WTC11 (cell line): ENCODE results near the gene RENBP. TPM values are rescaled to one million over a fixed set of nuclear protein-coding genes. Genes with fewer than 3 reads are reported as not detected.

ENCODE experiments used
- ATAC-seq: fragments of 200-7000 bp; cut with Tn5 transposase; 2 replicates; pipeline ENCODE4 v1.10.0; 2021; ENCODE audit warnings: mild to moderate bottlenecking, moderate library complexity
- CTCF ChIA-PET: fragments of 300-600 bp; sonication (Branson Sonifier 250); formaldehyde crosslinking; loops from one replicate; lab custom pipeline; 2021; ENCODE audit warnings: antibody characterized with exemption; lab: Charles Lee
- POLR2A ChIA-PET: fragments of 350-600 bp; sonication (Branson Sonifier 250); formaldehyde crosslinking; loops from one replicate; lab custom pipeline; 2021; ENCODE audit warnings: antibody characterized with exemption; lab: Charles Lee
- DNase-seq: peaks from one replicate; pipeline ENCODE4 v3.0.0; 2021; ENCODE audit warnings: low spot score
- H3K27ac Mint-ChIP-seq: 2 replicates; pipeline ENCODE4 v1.8.0; 2021; ENCODE audit warnings: mixed read lengths
- H3K27me3 Mint-ChIP-seq: 2 replicates; pipeline ENCODE4 v1.8.0; 2021; ENCODE audit warnings: low read depth, mild to moderate bottlenecking, moderate library complexity, mixed read lengths
- H3K36me3 Mint-ChIP-seq: 2 replicates; pipeline ENCODE4 v1.8.0; 2021; ENCODE audit warnings: mixed read lengths
- H3K4me1 Mint-ChIP-seq: 2 replicates; pipeline ENCODE4 v1.8.0; 2022; ENCODE audit warnings: mixed read lengths
- H3K4me3 Mint-ChIP-seq: 2 replicates; pipeline ENCODE4 v1.8.0; 2021; ENCODE audit warnings: mild to moderate bottlenecking, moderate library complexity, mixed read lengths
- H3K9me3 Mint-ChIP-seq: 2 replicates; pipeline ENCODE4 v1.8.0; 2021; ENCODE audit warnings: mixed read lengths
- ATF1 ChIP-seq: sonication (generic); formaldehyde crosslinking; IDR thresholded peaks from 2 replicates; pipeline ENCODE4 v1.8.1; 2023; ENCODE audit warnings: mild to moderate bottlenecking, moderate library complexity, missing genetic modification reagents
- CREM ChIP-seq: sonication (generic); formaldehyde crosslinking; IDR thresholded peaks from 2 replicates; pipeline ENCODE4 v1.8.1; 2022; ENCODE audit warnings: mild to moderate bottlenecking, missing genetic modification reagents, moderate library complexity
- EMX1 ChIP-seq: fragments of 250-450 bp; sonication (Bioruptor Pico); IDR thresholded peaks from 2 replicates; pipeline ENCODE4 v1.8.0; 2021; ENCODE audit warnings: mild to moderate bottlenecking
- FOXJ3 ChIP-seq: sonication (generic); formaldehyde crosslinking; IDR thresholded peaks from 2 replicates; pipeline ENCODE4 v1.9.0; 2021; ENCODE audit warnings: missing genetic modification reagents, mild to moderate bottlenecking, borderline replicate concordance
- GABPB1 ChIP-seq: sonication (generic); formaldehyde crosslinking; IDR thresholded peaks from 2 replicates; pipeline ENCODE4 v1.8.1; 2023; ENCODE audit warnings: mild to moderate bottlenecking, missing genetic modification reagents
- JUN ChIP-seq: sonication (generic); formaldehyde crosslinking; IDR thresholded peaks from 2 replicates; pipeline ENCODE4 v1.8.0; 2023; ENCODE audit warnings: mild to moderate bottlenecking, missing genetic modification reagents
- SOX15 ChIP-seq: fragments of 250-450 bp; sonication (Bioruptor Pico); IDR thresholded peaks from 2 replicates; pipeline ENCODE4 v1.9.0; 2021; ENCODE audit warnings: mild to moderate bottlenecking
- SP1 ChIP-seq: sonication (generic); formaldehyde crosslinking; conservative IDR thresholded peaks from 2 replicates; pipeline ENCODE4 v1.8.1; 2022; ENCODE audit warnings: missing genetic modification reagents
- ZNF121 ChIP-seq: sonication (generic); formaldehyde crosslinking; IDR thresholded peaks from 2 replicates; pipeline ENCODE4 v1.8.0; 2023; ENCODE audit warnings: missing genetic modification reagents
- ZNF317 ChIP-seq: sonication (generic); formaldehyde crosslinking; IDR thresholded peaks from 2 replicates; pipeline ENCODE4 v1.8.1; 2023; ENCODE audit warnings: low read depth, mild to moderate bottlenecking, moderate library complexity, missing genetic modification reagents, borderline replicate concordance
- ZNF396 ChIP-seq: fragments of 250-450 bp; sonication (Bioruptor Pico); IDR thresholded peaks from 2 replicates; pipeline ENCODE4 v1.8.0; 2021; ENCODE audit warnings: mild to moderate bottlenecking, moderate library complexity, borderline replicate concordance
- ZNF423 ChIP-seq: fragments of 250-450 bp; sonication (Bioruptor Pico); IDR thresholded peaks from 2 replicates; pipeline ENCODE4 v2.1.2; 2022; ENCODE audit warnings: mild to moderate bottlenecking, moderate library complexity
- total RNA-seq: library from RNA; stranded (reverse); gene quantifications from 3 replicates; pipeline ENCODE4 v1.2.3, GENCODE V29; 2021
- TF ChIP-seq, protein P1 (sequence below): sonication (generic); formaldehyde crosslinking; IDR thresholded peaks from 2 replicates; pipeline ENCODE4 v1.8.0; 2023; ENCODE audit warnings: missing genetic modification reagents
- TF ChIP-seq, protein P2 (sequence below): sonication (generic); formaldehyde crosslinking; IDR thresholded peaks from 2 replicates; pipeline ENCODE4 v1.8.1; 2023; ENCODE audit warnings: mild to moderate bottlenecking, moderate library complexity, missing genetic modification reagents
- TF ChIP-seq, protein P3 (sequence below): fragments of 250-450 bp; sonication (Bioruptor Pico); conservative IDR thresholded peaks from 2 replicates; pipeline ENCODE4 v1.9.0; 2021; ENCODE audit warnings: mild to moderate bottlenecking
- TF ChIP-seq, protein P4 (sequence below): sonication (generic); formaldehyde crosslinking; IDR thresholded peaks from 2 replicates; pipeline ENCODE4 v1.8.1; 2023; ENCODE audit warnings: mild to moderate bottlenecking, missing genetic modification reagents, moderate library complexity
- TF ChIP-seq, protein P5 (sequence below): fragments of 200-600 bp; IDR thresholded peaks from 2 replicates; pipeline ENCODE4 v1.8.0; 2022; ENCODE audit warnings: antibody characterized with exemption

Gene RENBP
- total RNA-seq, 1 experiment from 2014 or later, result 14.0 TPM

DNA sequence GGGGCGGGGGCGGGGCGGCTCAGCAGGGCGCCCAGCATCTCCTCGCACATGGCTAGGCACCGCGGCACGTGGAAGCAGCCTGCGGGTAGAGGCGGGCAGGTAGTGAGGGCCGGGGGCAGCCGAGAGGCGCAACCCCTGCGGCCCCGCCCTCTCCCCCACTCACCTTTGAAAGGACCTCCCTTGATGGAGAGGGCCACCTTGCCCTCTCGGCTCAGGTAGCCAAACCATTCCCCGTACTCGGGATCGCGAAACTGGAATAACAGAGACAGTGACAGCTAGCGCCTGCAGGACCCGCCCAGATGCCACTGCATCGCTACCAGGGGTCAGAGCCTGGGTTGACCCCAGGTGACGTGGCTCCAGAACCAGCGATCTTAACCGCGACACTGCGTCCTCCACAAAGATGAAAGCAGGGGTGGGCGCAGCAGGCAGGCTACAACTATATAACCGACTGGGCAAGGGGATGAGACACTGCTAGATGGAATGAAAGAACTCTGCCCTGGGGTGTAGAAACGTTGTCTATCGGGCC lies 9.1 kb downstream of the RENBP start:
- POLR2A ChIA-PET, result interaction anchor here (0.9 to 1.3 kb wide), 3 partner anchors 9 to 36 kb away, joined by 3 read pairs; no protein-coding TSS in a partner anchor
- CTCF ChIA-PET, result interaction anchor here (0.9 to 1.5 kb wide), 6 partner anchors 10 to 64 kb away, joined by 3 to 8 read pairs (median 3); partner anchors contain the start of genes ARHGAP4 and RENBP
- TF ChIP-seq SOX15 (CRISPR knock-in tag), result no peak
- TF ChIP-seq FOXJ3, result no peak
- no peak for TF ChIP-seq EMX1 (CRISPR knock-in tag)
- no peak for TF ChIP-seq ATF1 (CRISPR knock-in tag)
- TF ChIP-seq ZNF423 (CRISPR knock-in tag), result no peak
- TF ChIP-seq, protein P1, sequence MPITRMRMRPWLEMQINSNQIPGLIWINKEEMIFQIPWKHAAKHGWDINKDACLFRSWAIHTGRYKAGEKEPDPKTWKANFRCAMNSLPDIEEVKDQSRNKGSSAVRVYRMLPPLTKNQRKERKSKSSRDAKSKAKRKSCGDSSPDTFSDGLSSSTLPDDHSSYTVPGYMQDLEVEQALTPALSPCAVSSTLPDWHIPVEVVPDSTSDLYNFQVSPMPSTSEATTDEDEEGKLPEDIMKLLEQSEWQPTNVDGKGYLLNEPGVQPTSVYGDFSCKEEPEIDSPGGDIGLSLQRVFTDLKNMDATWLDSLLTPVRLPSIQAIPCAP (CRISPR knock-in tag), result no peak
- TF ChIP-seq, protein P2, sequence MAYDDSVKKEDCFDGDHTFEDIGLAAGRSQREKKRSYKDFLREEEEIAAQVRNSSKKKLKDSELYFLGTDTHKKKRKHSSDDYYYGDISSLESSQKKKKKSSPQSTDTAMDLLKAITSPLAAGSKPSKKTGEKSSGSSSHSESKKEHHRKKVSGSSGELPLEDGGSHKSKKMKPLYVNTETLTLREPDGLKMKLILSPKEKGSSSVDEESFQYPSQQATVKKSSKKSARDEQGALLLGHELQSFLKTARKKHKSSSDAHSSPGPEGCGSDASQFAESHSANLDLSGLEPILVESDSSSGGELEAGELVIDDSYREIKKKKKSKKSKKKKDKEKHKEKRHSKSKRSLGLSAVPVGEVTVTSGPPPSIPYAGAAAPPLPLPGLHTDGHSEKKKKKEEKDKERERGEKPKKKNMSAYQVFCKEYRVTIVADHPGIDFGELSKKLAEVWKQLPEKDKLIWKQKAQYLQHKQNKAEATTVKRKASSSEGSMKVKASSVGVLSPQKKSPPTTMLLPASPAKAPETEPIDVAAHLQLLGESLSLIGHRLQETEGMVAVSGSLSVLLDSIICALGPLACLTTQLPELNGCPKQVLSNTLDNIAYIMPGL (CRISPR knock-in tag), result no peak
- TF ChIP-seq ZNF396 (CRISPR knock-in tag), result no peak
- no peak for TF ChIP-seq ZNF121 (CRISPR knock-in tag)
- no peak for TF ChIP-seq CREM (CRISPR knock-in tag)
- TF ChIP-seq, protein P3, sequence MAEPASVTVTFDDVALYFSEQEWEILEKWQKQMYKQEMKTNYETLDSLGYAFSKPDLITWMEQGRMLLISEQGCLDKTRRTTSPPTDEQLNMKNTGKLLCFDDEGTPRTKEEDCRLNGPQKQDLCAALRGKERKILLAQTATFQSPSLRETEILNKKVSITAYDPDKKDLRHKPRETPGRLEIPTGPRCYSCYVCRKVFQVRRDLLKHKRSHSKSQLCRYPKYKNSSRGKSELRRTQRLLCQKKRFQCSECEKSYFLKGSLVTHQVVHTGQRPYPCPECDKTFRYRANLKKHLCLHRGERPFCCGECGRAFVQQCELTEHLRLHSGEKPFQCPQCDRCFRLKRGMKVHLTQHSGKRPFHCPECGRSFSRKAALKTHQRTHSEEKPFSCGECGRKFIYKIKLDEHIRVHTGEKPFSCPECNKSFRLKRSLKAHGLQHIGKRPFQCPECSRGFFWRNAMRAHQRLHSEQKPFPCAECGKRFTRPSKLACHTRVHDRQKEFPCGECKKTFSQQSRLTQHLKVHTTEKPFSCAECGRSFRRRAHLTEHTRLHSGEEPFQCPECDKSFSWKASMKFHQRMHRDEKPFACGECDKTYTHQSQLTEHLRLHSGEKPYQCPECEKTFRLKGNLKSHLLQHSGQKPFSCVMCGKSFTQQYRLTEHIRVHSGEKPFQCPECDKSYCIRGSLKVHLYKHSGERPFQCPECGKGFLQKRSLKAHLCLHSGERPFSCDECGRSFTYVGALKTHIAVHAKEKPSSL (CRISPR knock-in tag), result no peak
- TF ChIP-seq, protein P4, sequence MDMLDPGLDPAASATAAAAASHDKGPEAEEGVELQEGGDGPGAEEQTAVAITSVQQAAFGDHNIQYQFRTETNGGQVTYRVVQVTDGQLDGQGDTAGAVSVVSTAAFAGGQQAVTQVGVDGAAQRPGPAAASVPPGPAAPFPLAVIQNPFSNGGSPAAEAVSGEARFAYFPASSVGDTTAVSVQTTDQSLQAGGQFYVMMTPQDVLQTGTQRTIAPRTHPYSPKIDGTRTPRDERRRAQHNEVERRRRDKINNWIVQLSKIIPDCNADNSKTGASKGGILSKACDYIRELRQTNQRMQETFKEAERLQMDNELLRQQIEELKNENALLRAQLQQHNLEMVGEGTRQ (CRISPR knock-in tag), result no peak
- no peak for TF ChIP-seq GABPB1 (CRISPR knock-in tag)
- TF ChIP-seq, protein P5, sequence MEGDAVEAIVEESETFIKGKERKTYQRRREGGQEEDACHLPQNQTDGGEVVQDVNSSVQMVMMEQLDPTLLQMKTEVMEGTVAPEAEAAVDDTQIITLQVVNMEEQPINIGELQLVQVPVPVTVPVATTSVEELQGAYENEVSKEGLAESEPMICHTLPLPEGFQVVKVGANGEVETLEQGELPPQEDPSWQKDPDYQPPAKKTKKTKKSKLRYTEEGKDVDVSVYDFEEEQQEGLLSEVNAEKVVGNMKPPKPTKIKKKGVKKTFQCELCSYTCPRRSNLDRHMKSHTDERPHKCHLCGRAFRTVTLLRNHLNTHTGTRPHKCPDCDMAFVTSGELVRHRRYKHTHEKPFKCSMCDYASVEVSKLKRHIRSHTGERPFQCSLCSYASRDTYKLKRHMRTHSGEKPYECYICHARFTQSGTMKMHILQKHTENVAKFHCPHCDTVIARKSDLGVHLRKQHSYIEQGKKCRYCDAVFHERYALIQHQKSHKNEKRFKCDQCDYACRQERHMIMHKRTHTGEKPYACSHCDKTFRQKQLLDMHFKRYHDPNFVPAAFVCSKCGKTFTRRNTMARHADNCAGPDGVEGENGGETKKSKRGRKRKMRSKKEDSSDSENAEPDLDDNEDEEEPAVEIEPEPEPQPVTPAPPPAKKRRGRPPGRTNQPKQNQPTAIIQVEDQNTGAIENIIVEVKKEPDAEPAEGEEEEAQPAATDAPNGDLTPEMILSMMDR, result no peak
- no peak for TF ChIP-seq ZNF317 (CRISPR knock-in tag)
- ATAC-seq (peak; percentile 42), DNase-seq (peak; percentile 36)
- Mint-ChIP-seq H3K4me3 (peak overlapping the region; percentile 64), H3K9me3 (no peaks in the 10 kb centered on the region), H3K4me1 (peaks cover 17% of the 10 kb centered on the region), H3K27me3 (no peaks in the 10 kb centered on the region), H3K27ac (no peak overlapping the region), H3K36me3 (peaks cover 6% of the 10 kb centered on the region)

DNA sequence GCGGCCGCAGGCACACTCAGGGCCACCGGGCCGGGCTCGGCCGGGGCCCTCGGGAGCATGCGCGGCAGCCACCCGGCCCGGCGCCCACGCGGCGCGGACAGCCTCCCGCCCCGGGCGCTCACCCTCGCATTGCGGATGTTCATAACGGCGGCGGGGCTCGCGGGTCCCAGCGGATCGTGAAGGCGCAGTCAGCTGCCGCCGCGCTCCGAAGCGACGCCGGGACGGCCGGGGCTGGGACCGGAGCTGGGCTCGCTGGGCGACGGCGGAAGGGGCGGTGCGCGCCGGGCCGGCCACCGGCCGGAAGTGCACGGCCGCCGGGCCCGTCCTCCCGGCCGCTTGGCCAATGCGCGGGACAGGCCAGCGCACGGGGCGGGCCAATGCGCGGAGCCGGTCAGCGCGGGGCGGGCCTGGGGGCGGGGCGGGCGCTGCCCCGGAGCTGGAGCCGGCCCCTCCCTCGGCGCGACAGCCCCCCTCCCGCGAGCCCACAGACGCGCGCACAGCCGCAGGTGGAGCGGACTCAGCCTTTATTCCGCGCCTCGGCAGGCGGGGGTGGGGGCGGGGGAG lies 9.6 kb downstream of the RENBP start, which contains the start of gene NAA10:
NAA10 (minus strand) TSS at position 276 of the 564 bp plus-strand sequence; CDS start at position 143, 133 bp downstream.
- Mint-ChIP-seq H3K27me3 (no peaks in the 10 kb centered on the region), H3K4me3 (peak within 1 kb of the TSS; percentile 81), H3K36me3 (peaks cover 6% of the 10 kb centered on the region), H3K9me3 (no peaks in the 10 kb centered on the region), H3K4me1 (peaks cover 11% of the 10 kb centered on the region; the same call in 1 of the 2 replicates), H3K27ac (no peak within 1 kb of the TSS)
- DNase-seq, result peak; percentile 62
- ATAC-seq, result peak; percentile 93
- 0 out of 2 replicates have a peak, but pooled peaks have one; percentile 33 for TF ChIP-seq SP1 (CRISPR knock-in tag)
- TF ChIP-seq JUN, result no peak
- POLR2A ChIA-PET, result interaction anchor here (0.9 to 1.3 kb wide), 3 partner anchors 8 to 36 kb away, joined by 3 read pairs; no protein-coding TSS in a partner anchor
- CTCF ChIA-PET, result interaction anchor here (0.9 to 1.5 kb wide), 4 partner anchors 9 to 64 kb away, joined by 3 to 8 read pairs (median 4); partner anchors contain the start of gene ARHGAP4
